Germinal center (tissue), 1 donor: ENCODE results near the gene ZNF273.
"Not testable (repeated sequence)": the region's sequence is repeated elsewhere in the genome, so short reads cannot be mapped to it uniquely, and the experiment has no call there.

Source experiments
- DNase-seq: peaks from one replicate; pipeline ENCODE4 v3.0.0; 2012; ENCODE audit warnings: mixed read lengths, low spot score

Gene ZNF273

GRCh38 chr7:64888901-64889685, 14.0 kb upstream of the ZNF273 start:
- DNase-seq, result peak; percentile 28

GRCh38 chr7:64889686-64890162, 13.3 kb upstream of the ZNF273 start:
- no peak for DNase-seq

- DNase-seq, result not testable (repeated sequence)
These were observed 12.8 kb upstream of the ZNF273 start for GRCh38 chr7:64890273-64890672.

- no peak for DNase-seq
These were observed 12.2 kb upstream of the ZNF273 start for GRCh38 chr7:64890761-64891362.

- DNase-seq, result not testable (repeated sequence)
These were observed 11.6 kb upstream of the ZNF273 start for GRCh38 chr7:64891363-64892081.

DNA sequence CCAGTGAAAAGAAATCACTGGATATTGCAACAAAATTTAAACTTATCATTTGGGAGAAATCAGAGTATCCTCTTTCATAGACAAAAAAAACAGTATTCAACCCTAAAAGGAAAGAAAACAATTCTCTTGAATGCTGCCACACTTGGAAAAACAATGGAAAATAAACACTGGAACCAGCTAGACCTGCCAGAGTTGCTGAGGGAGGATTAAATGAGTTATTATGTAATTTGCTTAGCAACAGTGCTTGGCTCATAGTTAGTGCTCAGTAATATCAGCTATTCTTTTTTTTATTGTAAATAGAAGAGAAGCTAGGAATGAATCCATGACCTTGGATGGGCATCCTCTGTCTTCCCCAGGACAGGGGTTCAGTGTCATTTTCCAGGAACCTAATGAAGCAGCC, 11.0 kb upstream of the ZNF273 start:
- no peak for DNase-seq

GRCh38 chr7:64892666-64893309, 10.3 kb upstream of the ZNF273 start:
- no peak for DNase-seq

GRCh38 chr7:64893401-64893800, 9.7 kb upstream of the ZNF273 start:
- no peak for DNase-seq

- not testable (repeated sequence) for DNase-seq
These were observed 640 bp upstream of the ZNF273 start for GRCh38 chr7:64902461-64902805.

- DNase-seq, result no peak
These were observed 935 bp downstream of the ZNF273 start for GRCh38 chr7:64904008-64904407.

DNA sequence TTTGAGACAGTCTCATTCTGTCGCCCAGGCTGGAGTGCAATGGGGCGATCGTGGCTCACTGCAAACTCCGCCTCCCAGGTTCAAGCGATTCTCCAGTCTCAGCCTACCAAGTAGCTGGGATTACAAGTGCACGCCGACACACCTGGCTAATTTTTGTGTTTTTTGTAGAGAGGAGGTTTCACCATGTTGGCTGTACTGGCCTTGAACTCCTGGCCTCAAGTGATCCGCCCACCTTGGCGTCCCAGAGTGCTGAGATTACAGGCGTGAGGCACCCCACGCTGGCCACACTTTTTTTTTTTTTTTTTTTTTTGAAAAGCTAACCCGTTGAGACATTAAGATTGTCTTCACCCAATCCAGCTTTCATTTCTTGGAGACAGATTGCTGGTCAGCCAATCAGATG, 2.1 kb downstream of the ZNF273 start:
- DNase-seq, result no peak

DNA sequence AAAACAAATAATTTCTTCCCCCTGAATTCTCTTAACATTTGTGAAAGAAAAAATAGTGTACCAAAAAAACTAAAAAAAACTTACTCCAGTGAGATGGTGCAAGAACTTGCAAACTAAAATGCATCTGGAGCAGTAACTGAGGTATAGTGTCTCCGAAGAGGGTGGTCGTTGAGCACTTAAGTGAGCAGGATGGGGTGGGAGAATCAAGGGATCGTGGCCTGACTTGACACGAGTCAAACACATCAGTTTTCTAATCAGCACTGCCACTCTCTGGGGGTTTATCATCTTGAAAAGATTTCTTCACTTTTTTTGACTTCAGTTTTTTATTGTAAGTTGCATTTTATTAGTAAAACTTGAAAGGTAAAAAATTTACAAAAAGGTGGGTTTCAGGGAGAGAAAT, 2.5 kb downstream of the ZNF273 start:
- no peak for DNase-seq

DNA sequence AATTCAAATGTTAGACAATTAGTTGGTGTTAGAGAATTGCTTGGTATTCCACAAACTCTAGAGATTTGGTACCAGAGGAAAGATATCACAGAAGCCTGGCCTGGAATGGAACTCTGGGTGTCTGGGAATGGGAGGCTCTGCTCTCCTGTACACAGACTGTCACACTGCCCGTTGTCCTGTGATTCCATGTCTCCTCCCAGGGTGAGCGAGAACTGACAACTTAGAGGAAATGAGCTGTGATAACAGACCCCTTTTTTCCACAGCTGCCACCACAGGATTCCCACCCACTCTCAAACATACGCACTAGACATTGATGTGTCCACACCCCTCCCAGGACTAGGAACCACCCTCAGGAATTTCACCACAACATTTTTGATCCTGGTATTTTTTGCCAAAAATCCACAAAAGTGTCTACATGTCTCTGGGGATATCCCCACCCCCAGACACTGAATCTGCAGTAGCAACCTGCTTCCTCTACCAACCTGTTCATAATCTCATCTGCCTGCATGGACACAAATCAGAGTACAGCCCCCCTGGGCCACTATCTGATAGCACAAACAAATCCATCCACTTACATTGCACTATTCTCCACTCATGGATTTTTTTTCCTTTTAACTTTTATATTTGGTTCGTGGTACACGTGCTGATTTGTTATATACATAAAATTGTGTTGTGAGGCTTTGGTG, 4.7 kb downstream of the ZNF273 start:
- DNase-seq, result no peak

DNA sequence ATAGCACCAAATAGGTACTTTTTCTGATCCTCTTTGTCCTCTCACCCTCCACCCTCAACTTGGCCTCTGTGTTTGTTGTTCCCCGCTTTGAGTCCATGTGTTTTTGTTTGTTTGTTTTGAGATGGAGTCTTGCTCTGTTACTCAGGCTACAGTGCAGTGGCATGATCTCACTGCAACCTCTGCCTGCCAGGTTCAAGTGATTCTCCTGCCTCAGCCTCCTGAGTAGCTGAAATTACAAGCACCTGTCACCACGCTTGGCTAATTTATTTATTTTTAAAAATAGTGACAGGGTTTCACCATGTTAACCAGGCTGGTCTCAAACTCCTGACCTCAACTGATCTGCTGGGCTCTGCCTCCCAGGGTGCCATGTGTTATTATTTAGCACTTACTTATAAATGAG, 5.3 kb downstream of the ZNF273 start:
- DNase-seq, result no peak

DNA sequence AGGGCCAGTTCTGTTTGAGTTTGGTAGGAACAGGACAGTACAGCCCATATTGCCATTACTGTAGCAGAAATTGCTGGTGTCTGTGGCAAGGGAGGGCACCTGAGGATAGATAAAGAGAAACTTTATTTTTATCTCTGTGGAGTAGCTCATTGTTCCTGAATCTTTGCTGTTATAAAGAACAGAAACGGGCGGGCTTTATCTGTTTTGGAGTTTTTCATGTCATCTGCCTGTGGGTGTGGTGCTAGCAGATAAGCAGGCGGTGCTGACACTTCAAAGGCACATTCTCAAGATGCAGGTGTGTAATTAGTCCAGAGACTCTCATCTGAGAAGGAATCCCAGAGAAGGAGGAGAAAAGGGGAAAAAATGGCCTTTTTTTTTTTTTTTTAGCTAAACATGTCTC, 11.5 kb downstream of the ZNF273 start:
- DNase-seq, result no peak

DNA sequence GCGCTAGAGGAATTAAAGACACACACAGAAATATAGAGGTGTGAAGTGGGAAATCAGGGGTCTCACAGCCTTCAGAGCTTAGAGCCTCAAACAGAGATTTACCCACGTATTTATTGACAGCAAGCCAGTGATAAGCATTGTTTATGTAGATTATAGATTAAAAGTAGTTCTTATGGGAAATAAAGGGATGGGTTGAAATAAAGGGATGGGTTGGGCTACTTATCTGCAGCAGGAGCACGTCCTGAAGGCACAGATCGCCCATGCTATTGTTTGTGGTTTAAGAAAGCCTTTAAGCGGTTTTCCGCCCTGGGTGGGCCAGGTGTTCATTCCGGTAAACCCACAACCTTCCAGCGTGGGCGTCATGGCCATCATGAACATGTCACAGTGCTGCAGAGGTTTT, 12.2 kb downstream of the ZNF273 start:
- not testable (repeated sequence) for DNase-seq

- DNase-seq, result not testable (repeated sequence)
These were observed 25.4 kb downstream of the ZNF273 start for GRCh38 chr7:64928252-64929187.

DNA sequence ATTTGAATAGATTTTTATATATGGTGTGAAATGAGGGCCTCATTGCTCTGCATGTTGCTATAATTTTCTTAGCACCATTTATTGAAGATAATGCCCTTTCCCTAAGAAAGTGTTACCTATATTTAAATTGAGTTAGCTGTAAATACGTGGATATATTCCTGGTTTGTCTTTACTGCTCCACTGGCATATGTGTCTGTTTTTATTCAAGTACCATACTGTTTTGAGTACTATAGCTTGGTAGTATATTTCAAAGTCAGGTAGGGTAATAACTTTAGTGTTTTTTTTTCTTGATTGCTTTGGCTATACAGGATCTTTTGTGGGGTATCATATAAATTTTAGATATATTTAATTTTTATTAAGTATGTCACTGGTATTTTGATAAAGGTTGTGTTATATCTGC, 31.4 kb downstream of the ZNF273 start:
- no peak for DNase-seq

- DNase-seq, result no peak
These were observed 35.5 kb downstream of the ZNF273 start for GRCh38 chr7:64938540-64938939.

GRCh38 chr7:64940021-64940420, 36.9 kb downstream of the ZNF273 start:
- DNase-seq, result not testable (repeated sequence)
